Activated CD8-positive, alpha-beta memory T cell treated with anti-CD3 and anti-CD28 coated beads, Interleukin-2, amount 50 U/mL, for 1 hour (primary cell): ENCODE data around the gene LYPLAL1.
"Not testable (repeated sequence)": the region's sequence is repeated elsewhere in the genome, so short reads cannot be mapped to it uniquely, and the experiment has no call there.

Source experiments
- DNase-seq: peaks from one replicate; pipeline ENCODE4 v3.0.0-alpha.2; 2020; ENCODE audit errors: extremely low read depth

LYPLAL1 gene

DNA sequence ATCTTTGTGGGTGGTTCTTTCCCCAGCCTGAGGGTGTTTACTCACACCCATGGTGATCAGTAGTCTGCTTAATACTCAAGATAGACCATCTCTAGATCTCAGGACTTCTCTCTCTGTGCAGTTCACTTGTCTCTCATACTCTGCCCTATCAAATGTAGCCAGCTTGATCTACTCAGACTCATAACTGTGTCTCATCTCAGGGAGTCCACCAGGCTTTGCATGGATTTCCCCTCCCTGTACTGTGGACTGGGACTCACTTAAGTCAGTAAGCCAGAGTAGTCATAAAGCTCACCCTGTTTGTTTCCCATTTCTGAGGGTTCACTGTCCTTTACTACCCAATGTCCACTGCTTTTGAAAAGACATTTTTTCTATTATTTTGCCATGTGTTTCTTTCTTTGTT, 41.8 kb downstream of the LYPLAL1 start:
- DNase-seq = no peak

DNA sequence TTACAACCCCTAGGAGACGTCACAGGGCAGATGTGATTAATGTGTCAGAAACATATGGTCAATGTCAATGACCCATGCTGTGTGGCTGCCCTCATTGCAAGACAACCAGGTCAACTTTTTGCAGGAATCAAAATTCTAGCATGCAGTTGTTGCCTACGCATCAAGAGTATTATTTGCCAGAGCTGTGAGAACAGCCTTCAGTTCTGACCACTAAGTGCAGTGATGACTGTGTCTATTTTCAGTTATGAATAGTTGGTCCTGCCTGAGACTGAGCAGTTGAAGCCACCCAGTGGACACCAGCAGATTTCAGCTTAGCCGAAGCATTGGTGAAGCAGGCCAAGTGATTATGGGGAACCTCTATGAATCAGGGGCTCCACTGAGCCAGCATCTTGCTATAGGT, 47.3 kb downstream of the LYPLAL1 start:
- no peak for DNase-seq

DNA sequence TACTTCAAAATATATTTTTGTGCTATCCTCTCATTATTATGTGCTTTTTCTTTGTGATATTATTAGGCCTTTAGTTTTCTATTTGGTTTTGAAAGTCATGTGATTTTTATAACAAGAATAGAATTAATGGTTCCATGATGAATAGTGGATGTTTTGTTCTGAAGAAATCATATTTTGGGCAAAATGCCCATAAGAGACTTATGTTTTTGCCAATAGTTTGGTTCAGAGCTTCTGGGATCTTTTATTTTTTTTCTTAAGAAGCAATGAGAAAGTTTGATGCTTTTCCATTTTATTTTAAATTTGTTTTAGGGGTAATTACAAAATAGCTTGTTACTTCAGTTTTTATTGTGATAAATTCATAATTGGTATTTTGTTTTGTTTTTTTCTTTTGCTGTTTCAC, 49.8 kb downstream of the LYPLAL1 start:
- no peak for DNase-seq

DNA sequence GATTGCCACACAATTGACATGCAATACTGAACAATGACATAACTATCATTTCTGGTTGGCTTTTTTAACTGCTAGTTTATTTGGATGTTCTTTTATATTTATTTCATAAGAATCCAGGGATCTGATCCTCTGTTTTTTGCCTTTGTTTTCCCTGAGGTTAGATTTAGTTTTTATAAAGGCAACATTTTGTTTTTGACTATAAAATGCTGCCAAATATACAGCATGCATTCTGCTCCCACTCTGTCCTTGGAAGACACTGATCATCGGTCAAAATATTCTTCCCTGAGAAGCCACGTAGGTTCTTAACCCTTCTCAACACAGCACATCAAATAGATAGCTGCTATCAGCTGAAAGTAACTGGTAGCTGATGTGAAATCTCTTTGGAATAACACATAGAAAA, 52.5 kb downstream of the LYPLAL1 start:
- no peak for DNase-seq

DNA sequence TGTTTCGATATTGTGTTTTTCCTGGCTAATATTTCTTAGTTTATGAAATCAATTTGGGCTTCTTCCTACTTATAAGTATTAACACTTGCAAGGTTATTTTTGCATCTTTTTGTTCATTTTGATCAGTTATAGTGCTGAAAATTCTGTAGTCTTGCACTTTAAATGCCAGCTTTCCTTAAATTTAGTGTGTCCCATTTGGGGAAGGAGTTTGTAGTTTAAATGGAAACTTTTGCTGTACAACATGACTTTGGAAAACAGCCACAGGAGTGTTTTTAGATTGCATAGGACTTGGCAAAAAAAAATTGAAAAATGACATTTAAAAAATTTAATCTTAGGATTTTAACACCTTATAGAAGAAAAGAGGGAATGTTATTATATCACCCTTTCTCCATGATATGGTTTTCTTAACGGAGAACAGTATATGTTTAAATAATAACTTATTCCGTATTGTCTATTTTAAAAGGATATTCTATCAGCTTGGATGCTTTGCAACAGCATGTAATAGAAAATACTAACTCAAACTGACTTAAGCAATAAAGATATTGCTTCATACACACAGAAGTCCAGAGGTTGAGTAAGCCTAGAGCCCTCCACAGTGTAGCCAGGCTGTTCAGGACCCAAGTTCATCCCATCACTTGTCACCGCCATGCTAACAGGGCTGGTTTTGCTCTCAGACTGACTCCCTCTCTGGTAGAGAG, 53.8 kb downstream of the LYPLAL1 start:
- DNase-seq = no peak

DNA sequence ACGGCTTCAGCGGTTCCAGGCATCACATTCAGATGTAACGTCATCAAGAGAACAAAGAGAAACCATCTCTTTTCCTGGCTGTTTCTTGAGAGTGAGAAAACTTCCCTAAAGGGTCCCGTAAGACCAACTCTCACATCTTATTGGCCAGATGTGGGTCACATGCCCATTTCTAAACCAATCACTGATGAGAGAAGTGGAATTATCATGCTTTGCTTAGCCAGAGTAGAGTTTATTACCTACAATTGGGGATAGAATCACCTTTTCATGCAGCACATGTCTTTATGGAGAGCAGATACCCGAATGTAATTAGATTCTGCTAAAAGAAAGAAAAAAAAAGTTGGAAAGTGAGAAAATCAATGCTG, 54.4 kb downstream of the LYPLAL1 start:
- DNase-seq = no peak

DNA sequence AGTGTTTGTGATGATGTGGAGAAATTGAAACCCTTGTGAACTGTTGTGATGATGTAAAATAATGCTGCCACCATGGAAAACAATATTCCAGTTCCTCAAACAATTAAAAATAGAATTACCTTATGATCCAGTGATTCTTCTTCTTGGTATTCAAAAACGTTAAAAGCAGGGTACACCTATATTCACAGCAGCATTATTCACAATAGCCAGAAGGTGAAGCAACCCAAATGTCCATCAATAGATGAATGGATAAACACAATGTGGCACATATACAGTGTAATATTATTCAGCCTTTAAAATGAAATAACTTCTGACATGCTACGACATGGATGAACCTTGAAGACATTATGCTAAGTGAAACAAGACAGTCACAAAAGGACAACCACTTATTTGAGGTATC, 59.2 kb downstream of the LYPLAL1 start:
- DNase-seq = no peak

DNA sequence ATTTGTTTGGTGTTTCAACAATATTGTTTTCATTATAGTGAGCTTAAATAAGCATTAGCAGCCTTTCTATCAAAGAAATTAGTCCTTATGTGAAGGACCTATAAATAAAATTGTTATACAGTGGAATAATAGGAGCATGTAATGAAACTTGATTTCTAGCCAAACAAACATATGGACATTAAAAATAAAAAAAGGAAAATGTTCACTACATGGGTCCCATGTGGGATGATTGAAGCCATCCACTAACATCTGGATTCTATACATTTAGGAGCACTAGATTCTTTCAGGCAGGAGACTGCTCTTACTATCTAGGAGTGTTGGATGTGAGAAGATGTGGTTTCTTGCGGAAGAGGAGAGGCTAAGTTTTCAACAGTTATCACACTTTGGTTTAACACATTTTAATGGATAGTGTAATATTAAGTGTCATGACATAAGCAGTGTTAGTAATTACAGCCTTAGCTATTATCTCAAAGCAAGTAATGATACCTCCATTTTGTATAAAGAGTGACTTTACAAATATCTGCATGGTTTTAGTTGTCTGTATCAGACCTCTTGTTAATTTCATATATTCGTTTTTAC, 62.3 kb downstream of the LYPLAL1 start:
- DNase-seq = no peak

DNA sequence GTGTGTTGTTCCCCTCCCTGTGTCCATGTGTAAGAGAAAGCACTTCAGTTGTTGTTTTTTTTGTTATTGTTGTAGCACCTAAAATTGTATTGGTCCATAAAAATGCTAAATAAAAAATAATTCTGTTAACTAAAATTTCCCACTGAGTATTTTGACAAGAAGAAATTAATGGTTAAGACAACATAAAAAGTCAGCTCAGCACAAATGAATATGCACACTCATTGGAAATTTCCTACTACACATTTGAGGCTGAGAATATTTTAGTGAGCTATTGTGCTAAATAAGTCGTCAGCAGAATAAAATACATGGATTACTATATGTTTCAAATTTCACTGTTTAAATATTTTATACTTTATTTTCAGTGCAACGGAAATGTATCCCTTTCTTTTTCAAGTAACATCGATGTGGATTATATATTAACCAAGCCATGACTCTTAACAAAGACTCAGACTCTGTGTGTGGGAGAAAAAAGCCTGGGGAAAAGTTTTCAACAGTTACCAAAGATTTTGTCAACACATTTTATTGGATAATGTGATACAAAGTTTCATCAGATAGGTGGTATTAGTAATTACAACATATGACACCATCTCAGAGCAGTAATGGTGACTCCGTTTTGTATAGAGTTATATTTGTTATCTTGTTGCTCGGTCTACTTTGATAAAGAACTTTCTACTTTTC, 63.4 kb downstream of the LYPLAL1 start:
- no peak for DNase-seq

DNA sequence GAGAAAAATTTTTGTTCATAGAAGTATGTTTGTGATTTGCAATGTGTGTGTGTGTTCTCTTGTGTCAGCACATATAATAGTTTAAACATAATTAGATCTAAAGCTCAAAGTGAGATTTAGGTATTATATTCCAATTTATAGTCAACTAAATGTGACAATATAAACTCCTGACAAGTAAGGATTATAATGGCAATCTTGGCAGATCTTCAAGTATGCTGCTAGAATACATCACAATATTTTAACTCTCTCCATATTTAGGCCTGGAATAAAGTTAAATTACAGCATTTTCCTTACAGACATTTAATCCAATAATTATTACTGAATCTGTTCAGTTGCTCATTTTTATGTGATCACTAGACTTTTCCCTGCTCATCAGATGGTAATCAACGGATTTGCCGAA, 65.8 kb downstream of the LYPLAL1 start:
- DNase-seq = no peak

DNA sequence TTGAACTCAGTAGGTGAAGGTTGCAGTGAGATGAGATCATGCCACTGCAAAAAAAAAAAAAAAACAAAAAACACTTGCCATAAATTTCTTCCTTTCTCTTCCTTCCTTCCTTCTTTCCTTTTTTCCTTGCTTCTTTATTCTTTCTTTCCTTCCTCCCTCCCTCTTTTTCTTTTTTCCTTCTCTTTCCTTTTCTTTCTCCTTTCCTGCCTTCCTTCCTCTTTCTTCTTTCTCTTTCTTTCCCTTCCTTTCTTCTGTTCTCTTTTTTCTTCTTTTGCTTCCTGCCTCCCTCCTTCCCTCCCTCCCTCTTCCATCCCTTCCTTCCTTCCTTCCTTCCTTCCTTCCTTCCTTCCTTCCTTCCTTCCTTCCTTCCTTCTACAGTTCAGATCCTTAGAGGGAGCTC, 71.2 kb downstream of the LYPLAL1 start:
- no peak for DNase-seq

DNA sequence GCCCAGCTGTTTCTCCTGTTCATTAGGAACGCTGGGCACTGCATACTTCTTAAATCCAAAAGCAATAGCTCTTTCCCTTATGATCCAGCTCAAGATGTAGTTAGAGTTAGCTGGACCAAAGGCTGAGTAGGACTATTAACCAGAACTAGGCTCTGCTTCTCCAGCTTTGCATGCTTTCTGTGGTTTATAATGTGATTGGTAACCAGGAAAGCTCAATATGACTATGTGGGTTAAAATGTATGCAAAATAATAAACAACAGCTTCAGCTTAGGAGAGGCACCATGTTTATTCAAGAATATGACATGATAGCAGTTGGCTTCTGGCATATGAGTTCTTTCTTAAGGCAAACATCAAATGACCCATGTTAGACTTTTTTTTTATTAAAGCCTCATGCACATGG, 73.8 kb downstream of the LYPLAL1 start:
- no peak for DNase-seq

DNA sequence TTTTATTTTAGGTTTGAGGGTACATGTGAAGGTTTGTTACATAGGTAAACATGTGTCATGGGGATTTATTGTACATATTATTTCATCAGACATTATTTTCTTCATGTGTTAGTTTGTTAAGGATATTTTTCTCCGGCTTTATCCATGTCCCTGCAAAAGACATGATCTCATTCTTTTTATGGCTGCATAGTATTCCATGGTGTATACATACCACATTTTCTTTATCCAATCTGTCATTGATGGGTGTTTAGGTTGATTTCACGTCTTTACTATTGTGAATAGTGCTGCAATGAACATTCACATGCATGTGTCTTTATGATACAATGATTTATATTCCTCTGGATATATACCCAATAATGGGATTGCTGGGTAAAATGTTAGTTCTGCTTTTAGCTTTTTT, 76.8 kb downstream of the LYPLAL1 start:
- not testable (repeated sequence) for DNase-seq

DNA sequence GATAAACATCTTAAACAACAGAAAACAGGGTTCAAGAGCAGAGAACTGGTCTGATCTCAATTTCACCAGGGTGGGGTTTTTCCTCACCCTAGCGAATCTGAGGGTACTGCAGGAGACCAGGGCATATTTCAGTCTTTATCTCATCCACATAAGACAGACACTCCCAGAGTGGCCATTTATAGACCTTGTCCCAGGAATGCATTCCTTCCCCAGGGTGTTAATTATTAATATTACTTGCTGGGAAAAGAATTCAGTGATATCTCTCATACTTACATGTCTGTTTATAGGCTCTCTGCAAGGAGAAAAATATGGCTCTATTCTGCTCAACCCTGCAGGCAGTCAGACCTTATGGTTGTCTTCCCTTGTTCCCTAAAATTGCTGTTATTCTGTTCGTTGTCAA, 84.1 kb downstream of the LYPLAL1 start:
- DNase-seq = no peak

DNA sequence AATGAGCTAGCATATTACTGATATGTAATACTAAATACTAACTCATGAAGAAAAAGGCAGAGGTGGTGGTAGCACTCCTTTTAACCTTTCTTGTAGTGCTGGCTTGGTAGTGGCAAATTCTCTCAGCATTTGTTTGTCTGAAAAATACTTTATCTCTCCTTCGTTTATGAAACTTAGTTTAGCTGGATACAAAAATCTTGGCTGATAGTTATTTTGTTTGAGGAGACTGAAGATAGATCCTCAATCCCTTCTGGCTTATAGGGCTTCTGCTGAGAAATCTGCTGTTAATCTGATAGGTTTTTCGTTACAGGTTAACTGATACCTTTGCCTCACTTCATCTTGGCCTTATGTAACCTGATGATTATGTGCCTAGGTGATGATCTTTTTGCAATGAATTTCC, 87.8 kb downstream of the LYPLAL1 start:
- DNase-seq = no peak
